MCF 10A (cell line): ENCODE results near the gene BIRC3. TPM values are rescaled to one million over a fixed set of nuclear protein-coding genes. Genes with fewer than 3 reads are reported as not detected.
A peak's percentile ranks its signal among the peaks of the same experiment; 100 is the strongest.
"Not testable (repeated sequence)": the region's sequence is repeated elsewhere in the genome, so short reads cannot be mapped to it uniquely, and the experiment has no call there.

ENCODE experiments used
- BruUV-seq: library from RNA; stranded (reverse); fragments of 400-500 nt; replicated peaks from 2 replicates; lab custom pipeline; 2021; lab: Mats Ljungman, UMichigan
- CTCF ChIA-PET: fragments of 300-600 bp; sonication (Branson Sonifier 250); formaldehyde crosslinking; extraction: SDS; loops from one replicate; lab custom pipeline; 2021; ENCODE audit warnings: antibody characterized with exemption, inconsistent platforms; lab: Yijun Ruan, JAX
- POLR2A ChIA-PET: fragments of 300-600, 350-650 bp; sonication (Branson Sonifier 250); formaldehyde crosslinking; extraction: SDS; loops from one replicate; lab custom pipeline; 2020; ENCODE audit warnings: antibody characterized with exemption, inconsistent platforms; lab: Yijun Ruan, JAX
- DNase-seq: peaks from one replicate; pipeline ENCODE4 v3.0.0-alpha.2; 2018; ENCODE audit not compliant: unreplicated experiment
- H3K27ac Mint-ChIP-seq: one replicate; pipeline ENCODE4 v1.8.0; 2022; ENCODE audit warnings: mild to moderate bottlenecking, low read depth, mixed read lengths; ENCODE audit not compliant: unreplicated experiment
- H3K27me3 Mint-ChIP-seq: one replicate; pipeline ENCODE4 v1.8.0; 2022; ENCODE audit warnings: mixed read lengths; ENCODE audit not compliant: insufficient read depth, unreplicated experiment
- H3K36me3 Mint-ChIP-seq: one replicate; pipeline ENCODE4 v1.8.0; 2022; ENCODE audit warnings: mild to moderate bottlenecking, moderate library complexity, mixed read lengths; ENCODE audit not compliant: insufficient read depth, unreplicated experiment
- H3K4me1 Mint-ChIP-seq: one replicate; pipeline ENCODE4 v1.8.0; 2022; ENCODE audit warnings: mixed read lengths; ENCODE audit not compliant: insufficient read depth, unreplicated experiment
- H3K4me3 Mint-ChIP-seq: one replicate; pipeline ENCODE4 v1.8.0; 2022; ENCODE audit warnings: mild to moderate bottlenecking, moderate library complexity, mixed read lengths; ENCODE audit not compliant: unreplicated experiment
- H3K9me3 Mint-ChIP-seq: one replicate; pipeline ENCODE4 v1.8.0; 2022; ENCODE audit warnings: mixed read lengths; ENCODE audit not compliant: unreplicated experiment
- intact Hi-C: fragments of 100-400 bp; cut with micrococcal nuclease; formaldehyde crosslinking; loops from 2 replicates; pipeline ENCODE4 v1.14.1; 2022
- total RNA-seq: library from RNA; stranded (reverse); gene quantifications from 2 replicates; pipeline ENCODE4 v1.2.3, GENCODE V29; 2022
- TF ChIP-seq, protein P1 (sequence below): fragments of 200-600 bp; IDR thresholded peaks from one replicate; pipeline ENCODE4 v1.8.0; 2022; ENCODE audit warnings: antibody characterized with exemption, mild to moderate bottlenecking; ENCODE audit not compliant: unreplicated experiment

BIRC3 gene
- total RNA-seq, 1 experiment from 2014 or later: 124 TPM

DNA sequence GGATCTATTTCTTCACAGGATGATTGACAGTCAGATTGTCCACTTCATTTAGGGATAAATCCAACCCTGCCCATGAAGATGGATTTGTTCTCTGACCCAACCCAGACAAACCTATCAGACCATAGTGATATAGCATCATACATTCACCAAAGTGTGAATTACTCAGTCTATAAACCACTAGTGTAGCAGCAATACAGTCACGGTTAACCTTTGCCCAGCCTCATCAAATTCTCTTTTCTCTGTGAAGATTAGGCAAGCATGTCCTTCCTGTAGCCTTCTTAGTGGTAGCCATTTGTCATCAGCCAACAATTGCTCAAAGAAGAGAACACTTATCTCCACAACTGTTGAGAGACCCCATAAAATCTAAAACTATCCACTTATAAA is 15.3 kb downstream of the BIRC3 start:
- intact Hi-C loops: no loop called here
- TF ChIP-seq, protein P1, sequence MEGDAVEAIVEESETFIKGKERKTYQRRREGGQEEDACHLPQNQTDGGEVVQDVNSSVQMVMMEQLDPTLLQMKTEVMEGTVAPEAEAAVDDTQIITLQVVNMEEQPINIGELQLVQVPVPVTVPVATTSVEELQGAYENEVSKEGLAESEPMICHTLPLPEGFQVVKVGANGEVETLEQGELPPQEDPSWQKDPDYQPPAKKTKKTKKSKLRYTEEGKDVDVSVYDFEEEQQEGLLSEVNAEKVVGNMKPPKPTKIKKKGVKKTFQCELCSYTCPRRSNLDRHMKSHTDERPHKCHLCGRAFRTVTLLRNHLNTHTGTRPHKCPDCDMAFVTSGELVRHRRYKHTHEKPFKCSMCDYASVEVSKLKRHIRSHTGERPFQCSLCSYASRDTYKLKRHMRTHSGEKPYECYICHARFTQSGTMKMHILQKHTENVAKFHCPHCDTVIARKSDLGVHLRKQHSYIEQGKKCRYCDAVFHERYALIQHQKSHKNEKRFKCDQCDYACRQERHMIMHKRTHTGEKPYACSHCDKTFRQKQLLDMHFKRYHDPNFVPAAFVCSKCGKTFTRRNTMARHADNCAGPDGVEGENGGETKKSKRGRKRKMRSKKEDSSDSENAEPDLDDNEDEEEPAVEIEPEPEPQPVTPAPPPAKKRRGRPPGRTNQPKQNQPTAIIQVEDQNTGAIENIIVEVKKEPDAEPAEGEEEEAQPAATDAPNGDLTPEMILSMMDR: no peak
- Mint-ChIP-seq H3K27me3 (no peaks in the 10 kb centered on the region), H3K4me1 (peaks cover 13% of the 10 kb centered on the region), H3K9me3 (no peaks in the 10 kb centered on the region), H3K27ac (no peak overlapping the region), H3K4me3 (no peak overlapping the region), H3K36me3 (peaks cover 100% of the 10 kb centered on the region)
- POLR2A ChIA-PET: interaction anchor here (0.6 to 1.6 kb wide), 4 partner anchors 12 to 71 kb away, joined by 3 to 5 read pairs (median 4); no protein-coding TSS in a partner anchor
- BruUV-seq: no TSS peak
- CTCF ChIA-PET: interaction anchor here (0.8 to 1.2 kb wide), 4 partner anchors 9 to 45 kb away, joined by 3 to 5 read pairs (median 3); no protein-coding TSS in a partner anchor
- DNase-seq: no peak

DNA sequence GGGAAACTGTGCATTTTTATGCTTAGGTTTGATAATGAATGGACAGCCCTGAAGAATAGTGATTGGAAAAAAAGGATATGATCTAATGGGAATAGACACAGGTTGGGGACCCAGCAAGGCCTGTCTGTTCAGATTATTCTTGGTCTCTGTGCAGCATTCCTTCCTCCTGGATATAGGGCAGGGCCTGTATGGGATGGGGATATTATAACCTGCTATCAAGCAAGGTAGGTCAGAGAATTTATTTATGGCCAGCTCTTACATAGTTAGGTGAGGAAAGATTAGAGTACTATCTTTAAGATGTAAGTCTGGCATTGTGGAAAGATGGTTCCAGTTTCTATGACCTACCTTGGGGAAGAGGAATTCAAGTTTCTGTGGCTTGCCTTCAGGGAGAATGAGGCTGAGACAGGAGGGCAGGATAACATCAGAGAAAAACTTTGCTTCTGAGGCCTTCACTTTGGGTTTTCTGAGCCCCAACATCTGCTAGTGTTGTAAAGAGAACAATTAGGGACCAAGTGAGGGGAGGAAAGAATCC is 21.3 kb downstream of the BIRC3 start:
- intact Hi-C loops: no loop called here
- H3K27me3 Mint-ChIP-seq: no peaks in the 10 kb centered on the region
- ChIA-PET CTCF (interaction anchor here (1.5 to 2.2 kb wide), 5 partner anchors 12 to 278 kb away, joined by 4 to 10 read pairs (median 6); no protein-coding TSS in a partner anchor), POLR2A (interaction anchor here (0.8 to 1.5 kb wide), 5 partner anchors 11 to 51 kb away, joined by 3 to 8 read pairs (median 4); no protein-coding TSS in a partner anchor)
- peaks cover 79% of the 10 kb centered on the region for H3K36me3 Mint-ChIP-seq
- DNase-seq: no peak
- H3K4me3 Mint-ChIP-seq: no peak overlapping the region
- no peaks in the 10 kb centered on the region for H3K9me3 Mint-ChIP-seq
- peak overlapping the region; percentile 39 for H3K27ac Mint-ChIP-seq
- H3K4me1 Mint-ChIP-seq: peaks cover 33% of the 10 kb centered on the region
- BruUV-seq: no TSS peak
- TF ChIP-seq, protein P1: no peak

DNA sequence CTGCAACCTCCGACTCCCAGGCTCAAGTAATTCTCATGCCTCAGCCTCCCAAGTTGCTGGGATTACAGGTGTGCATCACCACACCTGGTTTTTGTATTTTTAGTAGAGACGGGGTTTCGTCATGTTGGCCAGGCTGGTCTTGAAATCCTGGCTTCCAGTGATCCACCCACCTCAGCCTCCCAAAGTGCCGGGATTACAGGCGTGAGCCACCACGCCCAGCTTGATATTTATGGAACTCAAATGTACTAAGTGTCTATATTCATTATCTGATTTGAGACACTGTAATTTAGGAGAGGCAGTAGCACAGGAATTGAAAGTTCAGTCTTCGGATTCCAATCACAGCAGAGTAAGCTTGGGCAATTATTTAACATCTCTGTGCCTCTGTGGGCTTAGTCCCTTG is 24.0 kb downstream of the BIRC3 start:
- intact Hi-C loops: loop anchor here (1.0 kb wide), 3 partner anchors 154 to 325 kb away; no protein-coding TSS in a partner anchor
- H3K27me3 Mint-ChIP-seq, H3K27ac Mint-ChIP-seq, BruUV-seq, H3K4me3 Mint-ChIP-seq, DNase-seq, H3K9me3 Mint-ChIP-seq: not testable (repeated sequence)
- ChIA-PET CTCF (interaction anchor here (0.6 to 5.2 kb wide), 35 partner anchors 9 to 336 kb away, joined by 3 to 101 read pairs (median 4); partner anchors contain the start of gene MMP20), POLR2A (interaction anchor here (0.8 to 2.8 kb wide), 14 partner anchors 9 to 325 kb away, joined by 3 to 19 read pairs (median 4); partner anchors contain the start of gene BIRC3)
- Mint-ChIP-seq H3K36me3 (peaks cover 58% of the 10 kb centered on the region), H3K4me1 (peaks cover 40% of the 10 kb centered on the region)

DNA sequence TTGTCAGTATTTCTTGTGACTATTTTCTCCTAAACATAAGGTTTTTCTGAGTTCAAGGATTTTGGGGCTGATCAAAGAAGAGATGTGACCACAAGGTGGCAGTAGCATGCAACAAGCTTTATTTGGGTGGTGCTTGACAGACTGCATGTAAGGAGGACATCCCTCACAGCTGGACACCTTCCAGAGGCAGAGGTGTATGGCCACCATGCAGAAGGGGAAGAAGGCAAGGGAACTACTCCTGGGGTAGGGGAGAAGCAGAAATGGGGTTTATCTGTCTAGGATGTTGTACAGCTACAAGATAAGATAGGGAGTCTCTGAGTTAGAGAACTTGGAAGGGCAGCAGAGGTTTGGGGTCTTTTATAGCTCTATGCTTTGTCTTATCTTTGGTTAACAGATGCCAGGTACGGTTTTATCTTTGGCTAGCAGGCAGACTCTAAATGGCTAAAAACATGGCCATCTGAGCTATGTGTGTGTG is 24.6 kb downstream of the BIRC3 start:
- TF ChIP-seq, protein P1: peak; percentile 67
- Mint-ChIP-seq H3K27ac (no peak overlapping the region), H3K36me3 (peaks cover 57% of the 10 kb centered on the region), H3K9me3 (no peaks in the 10 kb centered on the region), H3K4me3 (no peak overlapping the region), H3K4me1 (peaks cover 40% of the 10 kb centered on the region), H3K27me3 (no peaks in the 10 kb centered on the region)
- peak; percentile 91 for DNase-seq
- intact Hi-C loops: loop anchor here (1.0 kb wide), 3 partner anchors 153 to 324 kb away; no protein-coding TSS in a partner anchor
- ChIA-PET POLR2A (interaction anchor here (0.7 to 2.8 kb wide), 16 partner anchors 8 to 325 kb away, joined by 3 to 19 read pairs (median 4); partner anchors contain the start of gene BIRC3), CTCF (interaction anchor here (0.6 to 5.2 kb wide), 52 partner anchors 8 to 481 kb away, joined by 3 to 101 read pairs (median 4); partner anchors contain the start of gene MMP20)
- BruUV-seq: no TSS peak
